GM21423 (cell line): ENCODE measurements around the gene SGTA.

Experiments used
- ATAC-seq: cut with Tn5 transposase; IDR thresholded peaks from one replicate; pipeline ENCODE4 v1.9.1; 2021; ENCODE audit warnings: mild to moderate bottlenecking, moderate library complexity; ENCODE audit not compliant: unreplicated experiment

SGTA gene

DNA sequence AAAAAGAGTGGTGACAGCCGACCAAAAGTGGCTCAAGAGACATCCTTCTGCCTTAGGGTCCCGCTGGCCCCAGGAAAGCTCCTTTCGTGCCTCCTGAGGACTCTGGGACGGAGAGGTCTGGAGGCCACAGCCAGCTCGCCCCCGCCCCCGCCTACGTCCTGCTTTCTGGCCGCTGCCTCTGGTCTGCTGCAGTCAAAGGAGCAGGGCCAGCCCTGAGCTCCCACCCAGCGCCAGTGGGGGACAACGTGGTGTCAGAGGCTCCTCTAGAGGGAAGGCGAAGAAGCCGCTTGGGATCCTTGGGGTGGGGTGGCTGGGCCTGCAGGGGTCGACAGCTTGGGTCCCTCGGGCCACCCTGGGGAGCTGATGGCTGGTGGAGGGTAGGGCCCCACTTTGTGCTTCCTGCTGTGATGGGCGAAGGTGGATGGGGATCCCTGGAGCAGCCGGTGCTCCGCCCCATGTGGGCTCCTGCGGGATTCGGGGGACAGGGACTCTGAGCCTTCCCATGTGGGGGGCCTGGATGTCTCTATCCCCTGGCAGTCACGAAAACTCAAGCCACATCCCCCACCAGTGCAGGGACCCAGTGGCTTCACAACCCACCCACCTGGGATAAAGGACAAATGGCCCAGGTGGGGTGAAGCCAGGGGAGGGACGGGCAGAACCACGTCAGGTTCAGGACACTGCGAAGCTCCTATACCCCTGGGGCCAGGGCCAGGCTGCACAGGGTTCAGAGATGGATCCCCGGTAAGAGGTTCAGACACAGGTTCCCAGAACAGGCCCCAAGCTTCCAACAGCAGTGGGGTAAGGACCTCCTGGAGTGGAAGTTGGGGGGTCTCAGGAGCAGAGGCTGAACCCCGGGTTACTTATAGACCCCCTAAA, 52.9 kb downstream of the SGTA start:
- no peak for ATAC-seq

- no peak for ATAC-seq
Observed at GRCh38 chr19:2728783-2729387, 54.2 kb downstream of the SGTA start.

- no peak for ATAC-seq
Observed at GRCh38 chr19:2727640-2727944, 55.5 kb downstream of the SGTA start.

- ATAC-seq, result no peak
Observed at GRCh38 chr19:2726904-2727639, 56.0 kb downstream of the SGTA start.

GRCh38 chr19:2726160-2726855, 56.8 kb downstream of the SGTA start:
- ATAC-seq, result no peak

DNA sequence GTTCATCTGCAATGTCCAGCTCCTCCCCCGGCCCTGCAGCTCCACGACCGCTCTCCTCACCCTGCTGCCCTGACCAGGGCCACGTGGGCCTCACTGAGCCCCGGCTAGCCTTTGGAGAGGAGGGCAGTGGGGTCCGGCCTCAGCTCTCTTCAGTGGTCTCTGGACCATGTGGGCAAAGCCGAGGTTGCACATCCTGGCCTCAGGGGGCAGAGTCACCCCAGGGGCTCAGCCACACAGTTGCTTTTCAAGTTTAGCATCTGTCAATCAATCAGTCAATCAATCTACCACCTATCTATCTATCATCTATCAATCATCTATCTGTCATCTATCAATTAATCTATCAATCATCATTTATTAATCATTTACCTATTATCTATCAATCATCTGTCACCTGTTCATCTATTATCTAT, 58.9 kb downstream of the SGTA start:
- ATAC-seq, result no peak

DNA sequence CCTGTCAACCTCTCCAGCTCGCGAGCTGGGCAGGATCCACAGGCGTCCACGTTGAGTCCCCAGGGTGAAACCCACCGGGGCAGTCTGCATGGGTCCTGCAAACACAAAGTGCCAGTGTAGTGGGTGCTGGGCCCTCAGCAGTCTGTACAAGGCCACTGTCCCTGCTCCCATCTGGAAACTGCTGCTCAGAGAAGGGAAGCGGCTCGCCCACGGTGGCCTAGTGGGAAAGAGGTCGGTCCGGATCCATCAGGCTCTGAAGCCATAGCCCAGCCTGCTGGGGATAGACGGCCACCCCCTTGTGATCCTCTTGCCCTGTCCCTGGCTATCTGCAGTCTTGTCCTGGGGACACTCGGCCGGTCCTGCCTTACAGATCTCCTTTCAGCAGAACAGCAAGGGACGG, 59.3 kb downstream of the SGTA start:
- ATAC-seq, result no peak

GRCh38 chr19:2723345-2723715, 59.7 kb downstream of the SGTA start:
- ATAC-seq, result no peak

DNA sequence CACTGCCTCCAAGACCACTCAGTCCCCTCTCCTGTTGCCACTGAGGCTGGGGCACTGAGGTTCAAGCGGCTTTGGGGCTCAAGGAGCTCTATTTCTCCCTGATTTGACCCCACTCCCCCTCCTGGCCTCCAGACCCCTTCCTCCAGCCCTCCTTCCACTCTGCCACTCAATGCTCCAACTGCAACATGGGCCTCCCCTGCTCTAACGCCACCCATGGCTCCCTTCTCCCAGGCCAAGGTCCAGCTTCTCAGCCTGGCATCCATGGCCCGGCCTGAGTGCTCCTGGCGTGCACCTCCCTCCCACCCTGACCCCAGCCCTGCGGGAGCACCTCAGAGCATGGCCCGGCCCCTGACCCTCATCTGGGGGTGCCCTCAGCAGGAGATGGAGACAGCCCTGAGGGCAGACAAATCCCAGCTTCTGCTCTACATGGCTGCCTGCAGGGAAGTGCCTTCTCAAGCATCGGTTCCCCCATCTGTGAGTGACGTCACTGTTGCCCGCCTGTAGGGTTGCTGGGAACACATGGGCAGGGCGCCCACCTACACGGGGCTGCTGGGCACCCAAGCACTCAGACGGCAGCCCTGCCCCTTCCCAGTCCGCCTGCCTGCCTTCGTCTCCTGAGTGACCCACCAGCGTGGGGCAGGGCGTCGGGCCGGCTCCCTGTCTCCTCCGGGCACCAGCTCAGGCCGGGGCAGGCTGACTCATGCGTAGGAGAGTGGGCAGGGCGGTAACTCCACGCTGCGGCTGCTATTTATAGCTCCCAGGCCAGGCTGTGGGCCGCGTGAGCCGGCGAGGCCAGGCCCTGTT, 60.3 kb downstream of the SGTA start:
- no peak for ATAC-seq

- ATAC-seq, result no peak
Observed at GRCh38 chr19:2721570-2722540, 61.2 kb downstream of the SGTA start.

- no peak for ATAC-seq
Observed at GRCh38 chr19:2720777-2721569, 62.1 kb downstream of the SGTA start, which contains the start of gene DIRAS1. Gene DIRAS1, minus strand, starts transcription at chr19:2721372. Its CDS starts 3,566 bp downstream, at chr19:2717806.

GRCh38 chr19:2719920-2720776, 62.9 kb downstream of the SGTA start:
- no peak for ATAC-seq

GRCh38 chr19:2719232-2719735, 63.8 kb downstream of the SGTA start:
- no peak for ATAC-seq

- ATAC-seq, result no peak
Observed at GRCh38 chr19:2717638-2718541, 65.2 kb downstream of the SGTA start.

GRCh38 chr19:2716722-2717637, 66.1 kb downstream of the SGTA start:
- ATAC-seq, result no peak
